Endometrial microvascular endothelial cells (primary cell): ENCODE data around the gene BAIAP2L2. TPM values are rescaled to one million over a fixed set of nuclear protein-coding genes. Genes with fewer than 3 reads are reported as not detected.
"Not testable (repeated sequence)": the region's sequence is repeated elsewhere in the genome, so short reads cannot be mapped to it uniquely, and the experiment has no call there.

ENCODE experiments used
- in situ Hi-C: cut with HindIII; loops from 2 replicates; pipeline ENCODE4 v1.10.0; 2017; ENCODE audit warnings: low sequenced_read_pairs, low pct_unique_long_range_greater_than_20kb; ENCODE audit errors: inconsistent ontology term
- total RNA-seq: library from RNA; depleted of rRNA; stranded (reverse); fragments of >200 nt; gene quantifications from one replicate; pipeline ENCODE4 v1.2.3, GENCODE V29; 2015; ENCODE audit errors: inconsistent ontology term

Gene BAIAP2L2
- total RNA-seq, 1 donor from 2014 or later: 0.09 TPM

DNA sequence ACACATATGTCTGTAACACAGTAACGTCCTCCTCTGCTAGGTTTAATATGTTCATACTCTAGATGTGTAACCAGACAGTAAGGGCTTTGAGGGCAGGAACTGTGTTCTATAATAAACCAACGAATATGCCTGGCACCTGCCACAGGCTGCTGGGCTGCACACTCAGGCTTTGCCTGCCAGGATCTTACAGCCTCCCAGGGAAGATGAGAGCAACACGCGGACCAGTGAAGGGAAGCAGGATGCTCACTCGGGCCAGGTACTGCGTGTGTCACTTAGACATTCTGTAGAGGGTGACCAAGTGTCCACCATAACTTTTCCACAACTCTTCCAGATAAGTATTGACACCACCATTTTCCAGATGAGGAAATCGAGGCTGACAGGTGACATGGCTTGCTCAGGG lies 21.7 kb upstream of the BAIAP2L2 start:
- in situ Hi-C loops: no loop called here

DNA sequence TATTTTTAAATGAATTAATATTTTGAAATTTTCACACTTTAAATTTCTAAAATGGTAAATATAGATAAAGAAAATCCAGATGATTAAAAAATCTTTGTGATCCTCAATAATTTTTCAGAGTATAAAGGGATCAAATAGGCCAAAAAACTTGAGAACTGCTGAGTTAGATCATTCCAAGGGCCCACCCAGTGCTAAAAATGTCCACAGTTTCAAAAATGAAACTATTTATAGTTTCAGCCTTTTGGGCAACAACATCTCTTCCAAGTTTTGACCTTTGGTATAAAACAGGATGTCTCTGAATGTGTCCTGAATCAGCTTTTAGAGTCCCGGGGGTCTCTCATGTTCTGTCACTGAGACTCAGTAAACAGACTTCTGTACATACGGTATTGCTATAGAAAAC lies 20.9 kb upstream of the BAIAP2L2 start:
- in situ Hi-C loops: no loop called here

DNA sequence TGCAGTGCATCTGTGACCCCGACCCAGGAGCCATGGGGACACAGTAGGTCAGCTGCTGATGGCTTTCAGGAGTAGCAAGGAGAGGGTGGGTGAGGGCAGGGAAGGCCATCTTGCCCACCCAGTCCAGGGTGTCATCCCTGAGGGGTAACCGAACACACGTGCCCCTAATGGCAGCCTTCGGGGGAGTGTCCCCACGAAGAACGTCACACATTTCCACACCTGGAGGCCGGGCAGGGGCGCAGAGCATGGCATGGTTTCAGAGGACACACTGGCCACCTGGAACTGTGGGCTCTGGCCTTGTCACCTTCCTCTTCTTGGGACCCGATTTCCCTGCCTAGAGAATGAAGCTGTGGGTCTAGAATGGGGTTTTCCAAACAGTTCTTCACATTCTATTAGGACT lies 19.4 kb upstream of the BAIAP2L2 start:
- in situ Hi-C loops: no loop called here

GRCh38 chr22:38129021-38129420 lies 18.5 kb upstream of the BAIAP2L2 start:
- in situ Hi-C loops: no loop called here

DNA sequence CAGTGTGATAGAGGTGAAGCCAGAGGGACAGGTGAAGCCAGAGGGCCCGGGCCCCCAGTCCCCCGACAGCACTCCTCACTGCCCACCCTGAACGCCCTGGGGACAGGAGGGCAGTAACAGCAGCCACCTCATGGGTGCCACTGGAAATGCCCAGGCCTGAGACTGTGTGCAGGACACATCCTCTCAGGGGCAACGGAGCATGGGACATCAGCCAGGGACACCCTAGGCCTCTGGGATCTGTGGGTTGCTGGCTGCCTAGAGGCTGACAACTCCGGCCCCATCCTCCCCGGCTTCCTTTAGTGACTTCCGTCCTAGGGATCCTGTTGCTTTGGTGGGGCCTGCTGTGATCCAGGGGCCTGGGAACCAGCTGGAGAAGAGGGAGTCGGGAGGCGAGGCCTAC lies 17.4 kb upstream of the BAIAP2L2 start:
- in situ Hi-C loops: no loop called here

- in situ Hi-C loops: no loop called here
Observed at GRCh38 chr22:38126928-38127668, 16.6 kb upstream of the BAIAP2L2 start.

- in situ Hi-C loops: no loop called here
Observed at GRCh38 chr22:38125751-38126201, 15.3 kb upstream of the BAIAP2L2 start.

GRCh38 chr22:38125038-38125610 lies 14.6 kb upstream of the BAIAP2L2 start:
- in situ Hi-C loops: no loop called here

DNA sequence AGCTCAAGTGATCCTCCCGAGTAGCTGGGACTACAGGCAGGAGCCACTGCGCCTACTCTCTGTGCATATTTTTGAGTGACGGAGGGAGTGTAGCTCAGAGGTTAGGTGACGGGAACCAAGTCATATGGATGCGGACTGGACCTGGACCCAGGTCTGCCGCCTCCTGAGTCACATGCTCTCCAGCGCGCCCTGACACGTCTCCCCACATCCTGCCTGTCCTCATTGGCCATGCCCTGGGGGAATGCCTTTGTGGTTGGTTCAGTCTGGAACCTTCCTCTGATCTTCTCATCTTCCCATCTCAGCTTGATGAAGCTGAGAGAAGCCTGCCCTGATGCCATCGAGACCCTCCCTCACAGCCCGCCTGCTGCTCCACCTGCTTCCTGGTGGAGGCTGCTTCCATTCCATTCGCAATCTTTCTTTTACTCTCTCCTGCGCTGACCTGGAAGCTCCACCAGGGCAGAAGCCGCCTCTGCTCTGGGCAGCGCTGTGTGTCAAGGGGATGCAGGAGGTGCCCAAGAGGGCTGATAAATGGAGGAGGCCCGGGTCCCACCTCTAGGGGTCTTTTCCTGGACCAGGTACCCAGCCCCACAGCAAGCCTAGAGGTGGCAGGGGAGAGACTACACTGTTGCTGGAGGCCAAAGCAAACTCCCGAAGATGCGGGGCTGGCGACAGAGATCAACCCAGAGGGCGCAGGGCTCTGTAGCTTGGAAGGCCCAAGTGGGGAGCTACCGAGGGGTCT lies 13.9 kb upstream of the BAIAP2L2 start:
- in situ Hi-C loops: no loop called here

DNA sequence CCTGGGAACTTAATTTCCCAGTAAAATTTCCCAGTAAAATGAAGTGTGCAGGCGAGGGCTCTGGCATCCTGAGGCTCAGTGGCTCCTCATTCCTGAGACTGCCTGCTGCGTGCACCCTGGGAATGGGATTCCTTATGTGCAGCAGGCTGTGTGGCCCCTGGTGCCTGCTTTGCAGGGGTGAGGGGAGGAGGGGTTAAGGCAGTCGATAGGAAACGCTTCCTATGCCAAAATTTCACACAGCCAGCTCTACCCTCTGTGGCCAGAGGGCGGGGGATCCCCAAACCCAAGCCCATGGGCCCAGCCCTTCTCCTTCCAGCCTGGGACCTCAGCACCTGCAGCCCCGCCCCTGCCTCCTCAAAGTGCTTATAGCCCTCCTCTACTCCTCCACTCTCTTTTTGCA lies 12.1 kb upstream of the BAIAP2L2 start:
- in situ Hi-C loops: no loop called here

GRCh38 chr22:38120359-38121110 lies 10.1 kb upstream of the BAIAP2L2 start:
- in situ Hi-C loops: no loop called here

GRCh38 chr22:38118747-38119146 lies 8.3 kb upstream of the BAIAP2L2 start:
- in situ Hi-C loops: not testable (repeated sequence)

- in situ Hi-C loops: no loop called here
Observed at GRCh38 chr22:38118182-38118581, 7.7 kb upstream of the BAIAP2L2 start.

DNA sequence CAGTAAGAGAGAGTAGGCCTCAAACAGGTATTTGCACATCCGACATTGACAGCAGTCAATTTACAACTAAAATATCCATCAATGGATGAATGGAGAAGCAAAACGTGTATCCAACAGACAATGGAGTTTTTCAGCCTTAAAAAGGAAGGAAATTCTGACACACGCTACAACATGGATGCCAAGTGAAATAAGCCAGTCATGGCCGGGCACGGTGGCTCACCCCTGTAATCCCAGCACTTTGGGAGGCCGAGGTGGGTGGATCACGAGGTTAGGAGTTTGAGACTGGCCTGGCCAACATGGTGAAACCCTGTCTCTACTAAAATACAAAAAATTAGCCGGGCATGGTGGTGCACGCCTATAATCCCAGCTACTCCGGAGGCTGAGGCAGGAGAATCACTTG lies 7.1 kb upstream of the BAIAP2L2 start:
- in situ Hi-C loops: not testable (repeated sequence)

DNA sequence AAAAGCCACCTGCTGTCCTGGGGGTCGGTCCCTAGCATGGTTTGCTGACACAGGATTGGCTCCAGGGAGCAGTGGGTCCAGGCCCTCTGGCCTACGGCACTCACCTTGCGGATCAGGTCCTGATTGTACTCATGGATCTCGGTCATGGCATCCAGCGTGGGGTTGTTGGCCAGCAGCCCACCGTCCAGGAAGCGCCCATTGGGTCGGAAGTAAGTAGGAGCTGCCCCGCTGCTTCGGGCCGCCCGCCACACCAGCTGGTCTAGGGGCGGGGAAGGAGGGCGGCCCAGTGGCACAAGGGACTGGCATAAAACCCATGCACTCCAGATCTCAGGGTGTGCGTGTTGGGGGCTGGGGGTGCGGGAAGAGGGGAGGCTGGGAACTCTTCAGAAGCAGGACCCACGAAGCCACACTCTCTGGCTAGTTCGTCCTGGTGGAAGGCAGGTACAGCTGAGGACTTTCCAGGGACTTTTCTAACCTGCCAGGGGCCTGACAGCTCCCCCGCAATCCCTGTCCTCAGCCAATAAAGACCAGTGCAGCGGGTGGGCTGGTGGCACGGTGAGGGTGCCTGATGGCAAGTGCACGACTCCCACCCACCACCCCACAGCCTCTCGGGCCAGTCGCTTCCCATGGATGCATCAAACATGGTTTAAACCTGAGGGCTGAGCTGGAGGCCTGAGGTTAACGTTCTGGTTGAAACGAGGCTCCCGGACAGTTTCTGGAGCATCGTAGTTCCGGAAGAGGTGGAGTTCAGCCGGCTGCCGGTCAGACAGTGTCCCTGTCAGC lies 5.1 kb upstream of the BAIAP2L2 start:
- in situ Hi-C loops: no loop called here

GRCh38 chr22:38114484-38115398 lies 4.3 kb upstream of the BAIAP2L2 start:
- in situ Hi-C loops: no loop called here

- in situ Hi-C loops: no loop called here
Observed at GRCh38 chr22:38112381-38112780, 1.9 kb upstream of the BAIAP2L2 start.

GRCh38 chr22:38111925-38112355 lies 1.5 kb upstream of the BAIAP2L2 start:
- in situ Hi-C loops: no loop called here
